ENCODE measurements around the gene C16orf96.

C16orf96 gene

GRCh38 chr16:4525634-4526277, 30.4 kb upstream of the C16orf96 start:
- no peak for DNase-seq

DNA sequence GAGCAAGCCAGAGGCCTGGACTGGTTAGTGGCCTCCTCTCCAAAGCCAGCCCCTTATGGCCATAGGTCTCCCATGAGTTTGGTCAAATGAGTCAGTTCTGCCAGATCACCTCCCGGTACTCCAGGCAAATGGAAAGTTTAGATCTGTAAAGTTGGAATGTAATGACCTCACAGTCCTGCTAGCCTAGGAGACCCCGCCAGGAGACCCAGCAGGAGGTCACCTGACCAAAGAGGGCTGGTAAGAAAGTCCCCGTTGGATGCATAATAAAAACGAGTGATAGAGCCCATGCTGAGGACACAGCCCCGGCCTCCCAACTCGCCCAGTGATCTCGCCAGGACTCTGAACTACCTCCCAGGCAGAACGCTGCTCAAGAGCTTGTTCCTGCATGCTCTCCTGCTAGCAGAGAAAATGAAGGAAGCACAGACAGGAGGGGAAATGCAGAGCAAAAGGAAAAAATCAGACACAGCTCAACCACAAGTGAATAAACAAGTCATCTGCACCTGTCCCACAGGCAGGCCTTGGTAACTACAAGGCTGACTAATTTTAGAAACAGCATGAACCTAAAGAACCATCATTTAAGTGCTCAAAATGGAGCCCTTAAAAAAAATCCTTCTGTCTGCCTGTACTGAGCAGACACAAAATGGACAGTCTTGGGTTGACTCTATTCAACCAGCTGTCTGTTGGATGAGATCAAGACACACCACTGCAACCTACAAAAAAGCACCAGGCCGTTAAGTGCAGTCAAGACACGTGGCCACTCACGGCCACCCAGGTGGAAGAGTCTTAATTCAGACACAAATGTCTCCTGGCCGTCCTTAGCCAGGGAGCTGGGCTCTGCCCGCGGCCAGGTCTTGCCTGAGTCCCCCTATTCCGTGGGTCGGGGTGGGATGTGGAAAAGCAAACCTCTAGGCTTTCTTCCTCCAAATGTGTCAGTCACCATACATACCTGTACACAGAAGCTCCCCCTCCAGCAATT, 26.8 kb upstream of the C16orf96 start:
- DNase-seq = no peak

- DNase-seq = no peak
These were observed 24.3 kb upstream of the C16orf96 start for GRCh38 chr16:4531811-4532210.

DNA sequence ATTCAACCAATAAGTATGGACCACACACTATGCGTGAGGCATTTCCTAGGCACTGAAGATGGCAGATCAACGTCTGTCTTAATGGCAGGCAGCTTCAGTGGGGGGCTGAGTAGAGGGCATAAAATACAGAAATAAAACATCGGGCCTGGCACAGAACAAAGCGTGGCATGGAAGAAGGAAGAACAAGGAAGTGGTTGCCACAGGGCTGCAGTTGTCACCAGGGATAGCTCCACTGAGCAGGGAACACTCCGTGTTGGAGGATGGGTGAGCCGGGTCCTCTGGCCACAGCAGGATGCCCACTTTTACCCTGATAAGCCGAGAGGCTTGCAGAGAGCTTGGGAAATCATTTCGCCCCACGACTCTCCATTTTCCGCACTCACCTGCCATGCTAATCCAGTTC, 23.9 kb upstream of the C16orf96 start:
- no peak for DNase-seq

- DNase-seq = no peak
These were observed 22.6 kb upstream of the C16orf96 start for GRCh38 chr16:4533490-4533889.

- no peak for DNase-seq
These were observed 21.9 kb upstream of the C16orf96 start for GRCh38 chr16:4534151-4534790.

GRCh38 chr16:4535627-4536108, 20.5 kb upstream of the C16orf96 start:
- DNase-seq = no peak

GRCh38 chr16:4536391-4537106, 19.6 kb upstream of the C16orf96 start:
- DNase-seq = no peak

DNA sequence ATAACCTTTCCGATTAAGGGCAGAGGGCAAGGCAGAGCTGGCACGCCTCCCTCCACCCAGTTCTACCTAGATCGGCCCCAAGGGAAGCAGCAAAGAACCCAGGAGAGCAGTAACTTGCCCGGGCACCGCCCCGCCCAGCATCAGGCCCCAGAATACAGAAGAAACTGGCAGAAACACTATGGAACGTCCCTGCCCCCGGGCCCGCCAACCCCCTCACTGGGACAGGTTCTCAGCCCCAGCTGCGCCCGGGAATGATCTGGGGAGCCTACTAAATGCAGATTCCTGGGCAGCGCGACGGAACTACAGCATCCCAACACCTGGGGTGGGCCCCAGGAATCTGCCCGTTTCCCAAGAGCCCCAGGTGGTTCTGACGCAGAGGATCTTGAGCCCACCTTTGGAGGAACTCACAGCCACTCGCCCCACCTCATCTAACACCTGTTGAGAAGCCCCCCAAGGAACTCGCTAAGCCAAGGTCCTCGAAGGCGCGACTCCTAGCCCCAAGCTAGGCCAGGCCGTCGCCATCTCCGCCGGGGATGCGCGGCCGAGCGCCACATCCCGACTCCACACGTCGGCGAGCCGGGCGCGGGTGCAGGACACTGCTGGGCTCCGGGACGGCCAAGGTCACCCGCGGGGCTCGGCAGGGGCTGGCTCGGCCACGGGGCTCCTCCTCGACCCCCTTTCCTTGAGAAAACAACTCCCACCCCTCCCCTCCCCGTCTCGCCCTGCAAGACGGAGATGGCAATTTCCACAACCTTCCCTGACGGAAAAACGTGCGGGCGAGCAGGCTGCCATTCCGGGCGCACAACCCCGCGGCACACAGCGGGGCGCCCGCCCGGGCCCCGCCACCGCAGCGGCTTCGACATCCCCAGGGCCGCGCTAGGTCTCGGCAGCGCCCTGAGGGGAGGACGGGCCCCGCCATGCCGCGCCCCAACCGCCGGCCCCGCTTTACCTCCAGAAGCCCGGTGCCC, 18.5 kb upstream of the C16orf96 start:
- DNase-seq = no peak

DNA sequence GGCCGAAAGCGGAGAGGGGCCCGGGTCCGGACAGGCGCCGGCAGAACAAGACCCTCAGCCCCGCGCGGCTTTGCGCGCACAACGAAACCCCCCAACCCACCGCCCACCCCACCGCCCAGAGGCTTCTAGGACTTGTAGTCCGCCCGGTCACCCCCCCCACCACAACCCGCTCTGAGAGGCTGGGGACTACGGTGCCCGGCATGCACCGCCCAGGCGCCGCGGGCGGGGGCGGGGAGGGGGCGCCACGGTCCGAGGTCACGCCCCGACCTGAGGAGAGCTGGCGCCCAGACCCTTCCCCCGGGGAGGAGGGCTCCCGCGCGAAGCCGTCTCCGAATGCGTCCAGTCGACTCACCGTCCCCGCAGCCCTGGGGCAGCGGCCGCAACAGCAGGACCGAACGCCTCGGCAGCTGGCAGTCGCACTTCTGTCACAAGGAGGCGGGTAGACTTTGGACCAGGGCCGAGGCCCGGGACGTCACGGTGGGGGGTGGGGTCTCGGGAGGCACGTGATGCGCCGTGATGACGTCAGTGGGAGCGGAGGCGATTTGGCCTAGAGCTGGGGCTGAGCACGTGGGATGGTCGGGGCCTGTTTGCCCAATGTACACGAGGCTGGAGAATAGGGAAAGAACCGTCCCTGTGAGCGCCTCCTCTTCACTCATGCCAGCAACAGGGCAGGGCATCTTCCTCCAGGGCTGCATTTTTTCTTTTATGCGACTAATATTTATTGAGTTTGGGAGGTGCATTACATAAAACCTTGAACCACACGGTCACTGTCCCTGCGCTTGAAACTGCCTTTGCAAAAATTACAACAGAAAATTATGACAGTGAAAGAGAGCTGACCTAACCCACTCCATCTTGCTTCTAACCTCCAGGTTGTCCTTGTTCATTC, 17.5 kb upstream of the C16orf96 start, which contains the start of gene CDIP1:
TSS of gene CDIP1 (minus strand) at position 424 of the 886 bp plus-strand sequence. CDS start 24,643 bp downstream, outside the sequence.
- peak; percentile 98 for DNase-seq

DNA sequence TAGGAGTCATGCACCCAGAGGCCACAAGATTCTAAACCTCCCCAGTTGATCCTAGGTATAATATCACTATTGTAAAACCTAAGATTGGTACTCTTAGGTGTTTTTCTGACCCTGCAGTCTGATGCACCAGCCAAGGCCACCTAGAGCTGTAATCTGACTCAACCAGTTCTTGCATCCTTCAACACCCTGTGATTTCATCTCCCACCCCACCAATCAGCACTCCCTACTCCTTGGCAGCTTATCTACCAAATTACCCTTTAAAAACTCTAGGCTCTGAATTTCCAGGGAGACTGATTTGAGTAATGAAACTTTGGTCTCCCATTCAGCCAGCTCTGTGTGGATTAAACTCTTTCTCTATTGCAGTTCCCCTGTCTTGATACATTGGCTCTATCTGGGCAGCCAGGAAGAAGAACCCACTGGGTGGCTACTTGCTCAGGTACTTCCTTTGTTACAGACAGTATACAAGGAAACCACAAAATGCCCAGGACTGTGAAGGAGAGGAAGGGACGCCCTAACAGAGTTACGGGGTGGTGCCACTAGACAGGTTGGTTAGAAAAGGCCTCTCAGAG, 16.3 kb upstream of the C16orf96 start:
- DNase-seq = no peak

DNA sequence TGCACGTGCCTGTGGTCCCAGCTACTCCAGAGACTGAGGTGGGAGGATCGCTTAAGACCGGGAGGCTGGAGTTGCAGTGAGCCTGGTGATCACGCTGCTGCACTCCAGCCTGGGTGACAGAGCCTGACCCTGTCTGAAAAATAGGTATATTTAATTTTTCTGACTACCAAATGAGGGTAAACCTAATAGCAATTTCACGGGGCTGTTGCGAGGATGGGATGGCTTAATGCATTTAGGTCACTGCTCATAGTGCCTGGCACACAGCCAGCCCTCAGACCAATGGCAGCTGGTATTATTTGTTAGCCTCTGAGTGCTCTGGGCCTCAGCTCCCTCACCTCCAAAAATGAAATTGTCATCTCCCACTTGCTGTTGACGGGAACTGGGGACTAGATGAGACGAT, 11.7 kb upstream of the C16orf96 start:
- DNase-seq = no peak

- DNase-seq = no peak
These were observed 8.0 kb upstream of the C16orf96 start for GRCh38 chr16:4548124-4548523.

GRCh38 chr16:4550591-4550990, 5.5 kb upstream of the C16orf96 start:
- no peak for DNase-seq

- DNase-seq = no peak
These were observed 3.6 kb upstream of the C16orf96 start for GRCh38 chr16:4552541-4552940.

DNA sequence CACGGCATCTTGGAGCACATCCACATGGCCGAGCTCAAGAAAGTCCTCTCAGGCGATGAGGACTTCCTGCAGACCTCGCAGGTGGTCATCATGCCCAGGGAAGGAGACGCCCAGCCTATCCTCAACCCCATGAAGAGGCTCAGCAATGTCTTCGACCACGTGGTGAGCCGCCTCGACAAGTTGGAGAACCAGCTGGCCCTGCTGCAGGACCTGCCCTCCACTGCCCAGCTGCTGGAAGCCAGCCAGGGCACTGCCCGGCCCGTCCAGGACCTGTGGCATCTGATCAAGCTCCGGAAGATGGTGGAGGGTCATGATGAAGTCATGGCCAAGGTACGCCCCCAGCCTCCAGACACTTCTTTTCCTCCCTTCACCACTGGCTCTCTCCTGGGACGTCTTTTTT, 440 bp downstream of the C16orf96 start:
- no peak for DNase-seq

DNA sequence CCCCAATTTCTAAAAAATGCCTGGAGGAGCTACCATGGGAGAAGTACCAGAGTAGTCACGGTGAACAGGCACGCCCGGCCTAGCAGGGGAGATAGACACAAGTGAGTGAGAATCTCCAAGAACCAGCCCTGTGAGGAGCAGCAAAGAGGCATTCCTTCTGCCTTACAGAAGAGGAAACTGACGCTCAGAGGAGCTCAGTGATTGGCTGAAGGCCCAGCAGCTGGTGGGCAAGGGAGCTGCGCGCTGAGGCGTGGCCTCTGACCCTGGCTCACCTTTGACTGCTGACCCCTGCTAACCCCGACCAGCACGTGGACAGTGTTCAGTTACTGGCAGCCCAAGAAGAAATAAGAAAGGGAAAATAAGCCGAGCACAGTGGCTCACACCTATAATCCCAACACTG, 1.8 kb downstream of the C16orf96 start:
- no peak for DNase-seq

DNA sequence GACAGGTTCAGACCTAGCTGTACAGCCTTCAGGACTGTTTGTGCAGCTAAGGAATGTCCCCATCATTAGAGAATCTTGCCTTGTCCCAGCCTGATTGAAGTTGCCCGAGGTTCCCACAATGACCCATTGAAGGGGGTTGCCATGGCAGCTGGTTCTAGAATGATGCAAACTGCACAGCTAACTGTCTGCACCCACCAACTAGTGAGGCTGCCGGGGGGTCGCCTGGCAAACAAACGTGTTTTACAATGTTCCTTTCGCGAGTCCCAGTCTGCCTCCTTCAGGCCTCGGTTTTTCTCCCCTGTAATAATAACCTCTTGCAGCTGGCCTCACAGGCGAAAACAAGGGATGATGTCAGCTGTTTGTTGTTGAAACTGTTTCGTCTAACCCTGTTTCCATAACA, 5.5 kb downstream of the C16orf96 start:
- no peak for DNase-seq

DNA sequence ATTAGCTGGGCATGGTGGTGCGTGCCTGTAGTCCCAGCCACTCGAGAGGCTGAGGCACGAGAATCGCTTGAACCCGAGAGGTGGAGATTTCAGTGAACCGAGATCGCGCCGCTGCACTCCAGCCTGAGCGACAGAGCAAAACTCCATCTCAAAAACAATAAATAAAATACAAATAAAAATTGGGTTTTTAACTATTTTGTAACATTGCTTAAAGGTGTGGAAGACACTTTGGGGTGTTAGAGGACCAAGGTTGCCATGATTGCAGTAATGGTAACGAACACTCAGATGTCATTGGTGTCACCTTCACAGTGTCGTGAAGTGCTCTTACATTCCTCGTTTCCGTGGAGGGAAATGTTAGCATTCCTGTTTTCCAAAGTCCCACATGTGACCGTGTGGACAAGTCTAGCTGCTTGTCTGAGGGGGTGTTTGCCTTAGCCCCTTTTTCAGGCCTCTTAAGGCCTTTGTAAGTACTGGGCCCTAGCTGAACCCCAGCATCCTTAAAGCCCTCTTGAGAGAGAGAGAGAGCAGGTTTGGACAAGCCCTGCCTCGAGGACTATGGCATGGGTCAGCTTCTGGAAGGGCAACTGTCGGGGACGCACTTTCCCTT, 8.6 kb downstream of the C16orf96 start:
- no peak for DNase-seq

DNA sequence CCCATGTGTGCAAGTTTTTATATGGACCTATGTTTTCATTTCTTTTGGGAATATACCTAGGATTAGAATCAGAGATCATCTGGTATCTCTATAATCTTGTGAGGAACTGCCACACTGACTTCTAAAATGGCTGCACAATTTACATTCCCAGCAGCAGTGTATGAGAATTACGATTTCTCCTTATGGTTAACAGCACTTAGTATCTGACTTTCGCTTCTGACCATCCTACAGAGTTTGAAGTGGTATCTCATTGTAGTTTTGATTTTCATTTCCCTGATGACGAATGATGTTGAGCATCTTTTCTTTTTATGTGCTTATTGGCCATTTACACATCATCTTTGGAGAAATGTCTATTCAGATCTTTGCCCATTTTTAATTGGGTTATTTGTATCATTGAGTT, 10.0 kb downstream of the C16orf96 start:
- DNase-seq = no peak
